ENCODE data around the gene CYREN.
"Not testable (repeated sequence)": the region's sequence is repeated elsewhere in the genome, so short reads cannot be mapped to it uniquely, and the experiment has no call there.

The CYREN gene

DNA sequence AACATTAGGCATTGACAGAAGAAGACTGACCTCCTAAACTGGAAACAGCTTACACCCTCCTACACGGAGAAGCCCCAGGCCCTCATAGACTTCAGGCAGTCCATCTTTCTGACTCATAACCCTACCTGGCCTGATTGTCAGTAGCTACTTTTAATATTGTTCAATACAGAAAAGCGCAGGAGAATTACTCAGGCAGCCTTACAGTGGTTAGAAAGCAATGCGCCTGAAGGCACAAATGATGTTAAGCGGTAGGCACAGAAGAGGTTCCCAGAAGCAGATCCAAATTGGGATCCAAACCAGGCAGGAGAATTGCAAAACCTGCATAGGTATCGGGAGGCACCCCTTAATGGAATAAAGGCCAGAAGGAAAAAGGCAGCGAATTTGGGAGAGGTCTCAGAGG, 5.4 kb upstream of the CYREN start:
- no peak for DNase-seq

DNA sequence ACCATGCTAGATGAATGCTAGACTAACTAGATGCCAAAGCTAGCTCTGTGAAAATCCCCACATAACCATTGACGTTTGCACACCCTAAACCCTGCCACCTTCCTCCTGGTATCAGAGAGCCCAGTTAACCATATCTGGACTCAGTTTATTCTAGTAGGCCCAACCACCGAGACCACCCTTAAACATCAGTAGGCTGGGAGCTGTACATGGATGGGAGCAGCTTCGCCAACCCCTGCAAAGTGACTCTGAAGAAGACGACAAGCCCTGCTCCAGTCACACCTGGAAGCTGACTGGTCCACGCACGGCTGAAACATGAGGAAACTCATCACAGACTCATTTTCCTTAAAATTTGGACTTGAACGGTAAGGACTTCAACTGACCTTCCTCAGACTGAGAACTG, 4.4 kb upstream of the CYREN start:
- no peak for DNase-seq

DNA sequence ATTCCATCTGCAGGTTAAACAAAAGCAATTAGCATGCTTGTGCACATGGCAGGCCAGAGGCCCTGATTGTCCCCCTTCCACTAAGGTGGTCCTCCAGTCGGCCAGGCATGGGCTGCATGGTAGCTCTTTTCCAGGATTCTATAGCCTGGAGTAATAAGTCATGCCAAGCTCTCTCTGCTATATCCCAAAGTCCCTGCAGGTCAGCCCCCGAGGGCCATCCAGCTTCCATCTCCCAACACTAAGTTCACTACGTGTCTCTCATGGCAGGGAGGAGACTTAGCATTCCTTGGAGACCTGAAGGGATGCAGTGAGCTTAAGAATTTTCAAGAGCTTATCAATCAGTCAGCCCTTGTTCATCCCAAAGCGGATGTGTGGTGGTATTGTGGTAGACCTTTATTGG, 3.4 kb upstream of the CYREN start:
- not testable (repeated sequence) for DNase-seq

DNA sequence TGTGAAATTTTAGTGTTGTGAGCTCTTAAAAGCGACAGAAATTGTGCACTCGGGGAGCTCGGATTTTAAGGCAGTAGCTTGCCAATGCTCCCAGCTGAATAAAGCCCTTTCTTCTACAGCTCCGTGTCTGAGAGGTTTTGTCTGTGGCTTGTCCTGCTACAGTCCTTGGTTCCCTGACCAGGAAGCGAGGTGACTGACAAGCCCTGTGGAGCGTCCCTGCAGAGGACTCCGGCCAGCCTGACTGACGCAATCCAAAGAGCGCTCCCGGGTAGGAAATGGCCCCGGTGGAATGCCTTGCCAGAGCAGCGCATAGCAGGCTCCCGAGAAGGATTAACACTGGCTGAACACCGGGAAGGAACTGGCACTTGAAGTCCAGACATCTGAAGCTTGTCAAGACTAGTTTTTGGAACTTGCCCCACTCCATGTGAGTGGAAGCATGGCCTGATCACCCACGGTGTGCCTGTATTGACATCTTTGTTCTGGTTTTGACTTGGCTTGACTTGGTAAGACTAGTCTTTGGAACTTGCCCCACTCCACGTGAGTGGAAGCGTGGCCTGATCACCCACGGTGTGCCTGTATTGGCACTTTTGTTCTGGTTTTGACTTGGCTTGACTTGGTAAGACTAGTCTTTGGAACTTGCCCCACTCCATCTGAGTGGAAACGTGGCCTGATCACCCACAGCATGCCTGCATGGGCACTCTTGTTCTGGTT, 1.2 kb upstream of the CYREN start:
- DNase-seq, result not testable (repeated sequence)

DNA sequence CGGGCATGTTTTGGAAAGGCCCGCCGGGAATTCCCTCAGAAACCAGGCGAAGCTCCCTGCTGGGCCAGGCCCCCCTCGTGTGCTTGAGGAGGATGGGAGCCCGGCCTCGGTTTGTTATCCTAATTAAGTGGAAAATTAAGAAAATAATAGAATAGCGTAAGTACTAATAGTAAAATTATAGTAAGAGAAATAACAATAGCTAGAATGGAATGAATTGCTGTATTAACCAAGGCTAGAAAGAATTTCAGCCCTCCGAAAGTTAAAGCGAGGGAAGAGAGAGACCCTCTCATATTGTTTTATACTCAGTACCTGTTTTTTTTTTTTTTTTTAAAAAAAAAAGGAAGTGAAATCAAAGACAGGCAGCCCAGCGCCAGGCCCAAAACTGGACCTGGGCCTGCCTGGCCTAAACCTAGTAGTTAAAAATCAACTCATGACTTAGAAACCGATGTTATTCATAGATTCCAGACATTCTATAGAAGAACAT, 533 bp upstream of the CYREN start:
- DNase-seq, result not testable (repeated sequence)

DNA sequence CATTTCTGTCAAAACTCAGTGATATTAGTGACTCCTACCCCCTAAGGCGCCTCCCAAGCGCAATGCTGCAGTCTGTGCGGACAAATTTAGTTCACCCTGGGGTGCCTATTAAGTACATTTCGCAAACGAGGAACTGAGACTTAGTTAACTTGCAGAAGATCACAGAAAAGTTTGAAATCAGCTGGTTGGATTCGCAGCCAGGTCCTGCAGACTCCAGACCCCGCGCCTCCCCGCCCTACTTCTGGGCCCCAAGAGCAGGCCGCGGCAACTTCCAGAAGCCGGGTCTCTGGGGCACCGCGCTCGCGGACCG, 588 bp downstream of the CYREN start:
- no peak for DNase-seq

DNA sequence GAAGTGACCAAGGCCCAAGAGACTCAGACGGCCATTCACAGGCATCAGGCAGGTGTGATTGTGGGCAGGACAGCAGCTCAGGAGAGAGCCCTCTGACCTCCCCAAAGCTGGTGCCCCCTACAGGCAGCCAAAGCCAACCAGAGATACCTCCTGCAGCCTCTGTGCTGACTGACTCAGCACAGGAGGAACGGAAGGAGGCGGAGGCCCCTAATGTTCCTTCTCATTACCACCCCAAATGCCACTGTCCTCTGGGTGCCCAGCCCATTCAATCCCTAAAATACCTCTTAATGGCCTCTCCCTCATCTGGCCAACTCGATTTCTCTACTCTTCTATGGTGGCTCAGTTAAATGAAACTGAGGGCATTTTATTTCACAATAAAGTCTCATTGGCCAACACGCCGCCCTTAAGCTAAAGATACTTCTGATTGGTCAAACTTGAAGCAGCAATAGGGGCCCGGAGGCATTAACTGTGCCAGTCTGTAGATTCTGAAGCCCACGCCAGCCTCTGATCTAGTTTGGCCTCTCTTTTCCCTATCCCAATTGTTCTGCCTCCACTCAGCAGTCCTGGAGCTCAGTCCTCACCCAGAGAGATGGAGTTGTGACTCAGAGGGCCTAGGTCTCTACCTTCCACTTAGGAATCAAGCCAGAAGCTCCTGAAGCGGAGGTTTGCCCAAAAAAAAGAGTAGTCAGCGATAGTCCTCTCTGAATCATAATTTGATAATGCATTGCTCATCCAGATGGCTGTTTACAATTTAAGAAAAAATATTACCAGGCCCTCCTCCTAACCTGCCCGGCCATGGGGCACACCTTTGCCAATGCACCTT, 1.2 kb downstream of the CYREN start:
- no peak for DNase-seq

DNA sequence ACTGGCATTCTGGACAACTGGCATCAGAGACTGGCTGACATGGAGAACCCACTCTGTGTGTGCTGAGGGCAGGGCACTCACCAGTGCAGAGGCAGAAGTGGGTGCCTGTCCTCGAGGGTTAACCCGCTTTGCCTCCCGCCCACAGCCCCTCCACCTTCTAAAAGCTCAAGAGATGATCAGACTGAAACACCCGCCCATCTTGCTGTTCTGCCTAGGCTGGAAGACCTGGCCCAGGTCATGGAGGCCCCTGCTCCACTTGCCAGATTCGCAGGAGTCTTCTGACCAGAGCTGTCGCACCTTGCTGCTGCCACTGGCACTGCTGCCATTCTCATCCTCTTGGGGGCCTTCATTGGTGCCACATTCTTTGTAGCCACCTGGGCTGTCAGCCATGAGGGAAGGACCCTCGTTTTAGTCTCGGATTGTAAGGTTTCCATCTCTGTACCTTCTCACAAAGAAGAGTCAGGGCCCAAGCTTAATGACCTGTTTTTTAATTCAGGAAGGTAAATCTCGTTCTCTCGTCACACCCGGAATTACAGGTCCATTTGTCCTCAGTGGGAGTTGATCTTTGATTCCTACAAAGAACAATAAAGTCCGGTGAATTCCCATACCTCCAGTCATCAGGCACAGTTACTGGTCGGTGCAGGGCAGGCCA, 1.9 kb downstream of the CYREN start:
- no peak for DNase-seq

DNA sequence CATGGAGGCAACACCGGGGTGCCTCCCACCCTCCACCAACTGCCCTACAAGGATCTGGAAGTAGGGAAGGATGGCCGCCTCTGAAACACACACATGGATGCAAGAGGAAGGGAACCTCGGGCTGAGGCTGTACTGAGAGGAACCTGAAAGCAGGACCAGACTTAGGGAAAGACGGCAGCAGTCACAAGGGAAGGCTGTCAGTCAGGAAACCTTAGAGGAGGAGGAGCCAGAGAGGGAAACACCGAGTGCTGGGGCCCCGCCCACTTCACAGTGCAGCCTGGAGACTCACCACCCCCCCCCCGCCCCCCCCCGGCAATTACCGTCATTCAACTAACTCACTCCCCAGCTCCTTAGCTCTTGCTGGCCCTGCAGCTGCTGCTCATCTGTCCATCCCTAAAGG, 2.5 kb downstream of the CYREN start:
- no peak for DNase-seq

DNA sequence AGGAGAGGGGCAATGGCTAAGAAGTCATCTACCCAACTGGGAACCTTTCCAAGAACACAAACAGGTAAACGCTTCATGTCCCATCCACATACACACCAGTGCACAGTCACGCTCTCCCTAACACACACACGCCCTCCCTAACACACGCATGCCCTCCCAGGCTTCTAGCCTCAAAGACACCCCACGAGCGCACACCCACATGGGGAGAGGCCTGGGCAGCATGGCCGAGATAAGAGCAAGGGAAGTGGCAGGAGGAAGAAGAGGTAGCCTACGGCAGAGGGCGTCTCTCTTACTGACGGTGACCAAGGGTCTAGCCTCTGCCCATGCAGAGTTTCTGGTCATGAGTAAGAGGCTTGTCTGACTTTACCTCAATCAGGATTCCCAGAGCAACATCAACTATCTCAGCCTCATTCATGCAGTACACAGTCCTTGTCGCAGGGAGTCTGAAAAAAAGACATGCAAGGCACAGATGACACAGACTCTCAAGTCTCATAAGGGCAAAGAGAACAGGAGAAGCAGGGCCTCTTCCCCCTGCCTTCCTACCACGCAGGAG, 3.1 kb downstream of the CYREN start:
- DNase-seq, result no peak

DNA sequence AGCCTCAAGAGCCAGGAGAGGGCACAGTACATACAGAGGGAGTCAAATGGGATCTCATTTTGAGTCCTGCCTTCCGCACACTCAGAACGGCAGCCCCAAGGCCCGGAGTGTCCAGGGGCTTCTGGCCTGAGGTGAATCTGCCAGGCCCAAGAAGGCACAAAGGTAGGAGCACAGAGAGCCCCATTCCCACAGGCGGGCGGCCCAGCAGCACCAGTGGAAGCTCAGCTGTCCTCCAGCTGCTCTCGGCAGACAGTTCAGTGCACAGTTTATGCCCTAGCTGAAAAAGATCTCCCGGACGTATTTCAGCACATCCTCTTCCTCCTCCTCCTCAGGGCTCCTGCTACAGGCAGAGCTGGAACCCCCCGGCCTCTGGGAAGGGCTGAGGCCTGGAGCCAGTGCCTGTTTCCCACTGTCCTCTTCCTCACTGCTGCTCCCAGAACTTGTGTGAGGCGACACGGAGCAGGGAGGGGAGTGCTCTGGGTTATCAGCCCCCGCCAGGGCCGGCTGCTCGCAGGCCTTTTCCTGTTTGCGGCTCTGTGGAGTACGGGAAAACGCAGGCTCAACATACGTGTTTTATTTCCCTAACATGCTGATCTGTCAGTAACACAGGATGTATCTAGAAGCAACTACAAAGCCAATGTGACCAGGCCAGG, 4.0 kb downstream of the CYREN start:
- no peak for DNase-seq

DNA sequence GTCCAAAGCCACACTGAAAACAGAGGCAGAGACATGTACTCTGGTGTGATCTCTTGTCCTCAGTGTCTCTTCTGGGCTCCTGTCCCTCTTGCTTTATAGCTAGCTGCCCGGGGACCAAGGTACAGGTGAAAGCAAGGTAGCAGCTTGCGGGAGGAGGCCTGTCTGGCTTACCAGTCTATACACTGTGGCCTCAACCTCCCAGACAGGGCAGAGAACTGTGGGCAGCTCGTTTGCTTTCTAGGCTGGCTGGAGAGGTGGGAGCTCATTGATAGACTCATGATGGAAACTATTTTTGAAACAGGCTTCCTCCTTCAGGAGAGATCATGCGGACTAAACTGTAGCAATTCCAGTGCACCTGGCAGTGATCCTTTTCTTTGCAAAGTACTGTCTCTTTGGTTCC, 4.6 kb downstream of the CYREN start:
- DNase-seq, result no peak

DNA sequence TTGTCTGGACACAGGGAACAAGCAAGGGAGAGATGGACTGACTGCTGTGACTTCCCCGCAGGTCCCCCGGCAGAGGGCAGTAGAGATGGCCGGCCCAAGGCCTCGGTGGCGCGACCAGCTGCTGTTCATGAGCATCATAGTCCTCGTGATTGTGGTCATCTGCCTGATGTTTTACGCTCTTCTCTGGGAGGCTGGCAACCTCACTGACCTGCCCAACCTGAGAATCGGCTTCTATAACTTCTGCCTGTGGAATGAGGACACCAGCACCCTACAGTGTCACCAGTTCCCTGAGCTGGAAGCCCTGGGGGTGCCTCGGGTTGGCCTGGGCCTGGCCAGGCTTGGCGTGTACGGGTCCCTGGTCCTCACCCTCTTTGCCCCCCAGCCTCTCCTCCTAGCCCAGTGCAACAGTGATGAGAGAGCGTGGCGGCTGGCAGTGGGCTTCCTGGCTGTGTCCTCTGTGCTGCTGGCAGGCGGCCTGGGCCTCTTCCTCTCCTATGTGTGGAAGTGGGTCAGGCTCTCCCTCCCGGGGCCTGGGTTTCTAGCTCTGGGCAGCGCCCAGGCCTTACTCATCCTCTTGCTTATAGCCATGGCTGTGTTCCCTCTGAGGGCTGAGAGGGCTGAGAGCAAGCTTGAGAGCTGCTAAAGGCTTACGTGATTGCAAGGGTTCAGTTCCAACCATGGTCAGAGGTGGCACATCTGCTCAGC, 6.0 kb downstream of the CYREN start:
- no peak for DNase-seq

DNA sequence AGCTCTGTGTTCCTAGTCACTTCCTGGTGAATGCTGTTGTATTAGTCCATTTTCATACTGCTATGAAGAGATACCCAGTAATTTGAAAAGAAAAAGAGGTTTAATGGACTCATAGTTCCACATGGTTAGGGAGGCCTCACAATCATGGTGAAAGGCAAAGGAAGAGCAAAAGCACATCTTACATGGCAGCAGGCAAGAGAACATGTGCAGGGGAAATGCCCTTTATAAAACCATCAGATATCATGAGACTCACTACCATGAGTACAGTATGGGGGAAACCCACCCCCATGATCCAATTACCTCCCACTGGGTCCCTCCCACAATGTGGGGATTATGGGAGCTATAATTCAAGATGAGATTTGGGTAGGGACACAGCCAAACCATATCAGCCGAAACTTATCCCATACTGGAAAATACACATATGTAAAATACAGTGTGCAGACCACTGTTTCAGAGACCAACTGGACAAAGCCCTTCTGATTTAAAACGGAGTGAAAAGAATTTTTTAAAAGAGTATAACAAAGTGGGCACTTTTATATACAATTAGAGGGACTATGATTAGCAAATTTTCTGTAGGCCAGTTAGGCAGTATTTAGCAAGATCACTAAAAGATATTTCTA, 8.0 kb downstream of the CYREN start:
- DNase-seq, result no peak

DNA sequence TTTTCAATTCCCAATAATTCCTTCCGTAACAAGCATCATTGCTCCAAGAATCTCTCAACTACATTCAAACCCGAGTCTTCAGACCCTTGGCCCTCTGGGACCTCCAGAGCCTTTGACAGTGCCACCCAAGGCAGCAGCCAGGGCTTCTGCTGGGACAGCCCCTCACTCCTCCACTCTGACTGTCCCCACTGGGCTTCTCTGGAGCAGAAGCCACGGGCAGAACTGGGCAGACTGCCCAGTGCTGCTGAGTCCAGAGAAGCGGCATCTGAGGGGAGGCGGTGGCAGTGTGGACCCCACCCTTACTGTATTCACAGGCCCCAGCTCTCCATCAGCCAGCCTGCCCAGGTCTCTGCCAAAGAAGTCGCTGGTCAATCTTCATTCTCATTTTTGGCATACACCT, 8.8 kb downstream of the CYREN start:
- no peak for DNase-seq

DNA sequence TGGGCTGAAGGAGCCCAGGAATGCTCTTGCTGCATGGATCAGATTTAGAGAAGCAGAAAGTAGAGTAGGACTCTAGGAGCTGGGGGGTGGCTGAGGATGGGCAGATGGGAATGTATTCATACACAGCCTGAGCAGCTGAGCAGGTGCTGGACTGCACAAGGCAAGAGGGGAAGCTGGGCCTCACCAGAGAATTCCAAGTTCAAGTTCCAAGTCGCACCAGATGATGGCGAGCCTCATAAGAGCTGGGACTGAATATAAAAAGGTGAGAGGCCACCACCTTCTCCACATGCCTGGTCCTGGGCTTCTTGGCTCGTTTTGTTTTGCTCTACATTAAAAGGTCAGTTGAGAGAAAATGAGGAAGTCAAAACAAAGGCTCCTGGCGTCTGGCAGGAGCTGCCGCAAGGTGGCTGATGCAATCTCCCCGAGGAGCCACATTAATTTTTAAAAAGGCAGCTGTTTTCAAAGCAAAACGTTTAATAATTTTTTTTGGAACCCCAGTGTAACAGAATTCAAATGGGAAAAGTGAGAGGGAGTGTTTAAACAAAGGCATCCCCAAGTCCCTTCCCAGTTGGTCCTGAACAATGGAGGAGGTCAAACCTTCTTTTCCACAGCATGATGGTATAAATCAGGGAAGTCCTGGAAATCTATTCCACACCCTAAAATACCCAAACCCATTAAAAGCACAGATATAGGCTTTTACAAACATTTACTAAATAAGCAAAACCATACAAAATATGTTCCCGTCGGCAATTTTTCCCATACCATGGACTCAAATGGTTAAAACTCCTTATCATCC, 9.5 kb downstream of the CYREN start:
- no peak for DNase-seq

DNA sequence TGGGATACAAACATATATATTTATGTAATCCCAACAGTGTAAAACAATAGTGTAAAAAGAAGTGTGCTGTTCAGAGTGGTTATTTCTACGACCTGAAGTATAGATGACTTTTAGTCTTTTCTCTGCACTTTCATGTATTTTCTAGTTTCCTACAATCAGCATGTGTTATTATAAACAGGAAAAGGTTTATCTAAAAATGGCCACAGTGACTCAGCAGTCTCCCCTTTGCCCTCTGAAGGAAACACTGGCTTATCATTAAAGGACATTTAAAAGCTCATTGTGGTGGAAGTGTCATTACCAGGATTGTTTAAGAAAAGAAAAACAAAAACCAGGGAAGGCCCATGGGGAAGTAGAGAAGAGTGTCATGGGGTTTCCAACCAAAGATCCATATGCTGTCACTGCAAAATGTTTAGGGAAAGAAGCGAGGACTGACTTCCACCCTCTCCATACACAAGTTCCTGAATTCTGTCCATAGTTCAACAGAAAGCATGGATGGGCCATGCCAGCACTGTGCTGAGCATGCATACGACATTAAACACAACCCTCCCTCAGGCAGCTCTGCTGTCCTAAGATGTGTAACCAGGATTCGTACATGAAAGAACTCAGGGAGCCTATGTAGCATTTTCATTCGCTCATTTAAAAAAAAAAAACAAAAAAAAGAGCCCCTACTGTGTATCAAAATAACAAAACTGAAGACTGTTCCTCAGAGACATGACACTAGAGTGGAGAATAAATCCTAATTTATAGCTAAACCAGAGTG, 10.2 kb downstream of the CYREN start:
- DNase-seq, result no peak

DNA sequence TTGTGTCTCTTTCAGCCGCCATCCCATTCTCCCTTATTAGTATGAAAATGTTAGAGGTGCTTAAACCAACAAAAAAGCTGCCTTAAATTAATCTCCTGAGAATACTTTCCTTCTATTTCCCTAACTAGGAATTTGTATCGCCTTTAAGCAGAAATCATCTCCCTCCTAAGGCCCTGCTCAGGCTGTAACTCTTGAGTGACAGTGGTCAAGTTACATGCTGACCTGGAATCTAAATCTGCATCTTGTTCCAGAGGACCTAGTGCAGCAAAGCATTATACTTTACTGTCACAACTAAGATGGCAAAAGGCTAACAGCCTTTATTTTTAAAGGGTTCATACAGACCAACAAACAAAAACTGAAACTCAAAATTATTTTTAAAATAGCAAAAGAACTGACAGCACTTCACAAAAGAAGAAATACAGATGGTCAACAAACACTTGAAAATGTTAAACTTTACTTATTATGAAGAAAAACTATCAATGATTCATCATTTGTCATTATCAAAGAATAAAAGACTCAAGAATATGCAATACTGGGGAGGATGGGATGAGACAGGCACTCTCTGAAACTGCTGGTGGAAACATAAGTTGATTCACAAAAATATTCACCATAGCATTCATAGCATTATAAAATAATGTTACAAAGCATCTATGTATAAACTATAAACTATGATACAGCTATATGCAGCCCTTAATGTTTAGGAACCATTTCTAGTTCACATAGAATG, 11.0 kb downstream of the CYREN start:
- DNase-seq, result no peak

DNA sequence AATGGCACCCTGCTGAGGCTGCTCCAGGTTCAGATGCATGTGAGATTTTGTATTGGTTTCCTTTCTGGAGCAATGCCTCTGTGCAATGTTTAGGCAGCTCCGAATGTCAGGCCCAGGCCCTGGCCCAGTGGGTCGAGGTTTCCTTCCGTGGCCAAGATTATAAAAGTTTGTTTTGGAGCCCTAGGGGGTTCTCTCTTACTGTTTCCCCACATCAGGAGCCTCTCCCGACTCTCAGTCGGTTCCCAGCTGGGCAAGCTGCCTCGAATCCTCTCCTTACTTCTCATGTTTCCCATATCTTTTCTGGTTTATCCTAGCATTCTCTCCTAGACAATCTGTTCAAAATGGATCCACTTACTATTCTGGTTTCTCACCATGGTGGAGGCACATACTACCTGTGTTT, 11.6 kb downstream of the CYREN start:
- DNase-seq, result no peak
